Stimulated activated naive CD8-positive, alpha-beta T cell treated with anti-CD3 and anti-CD28 coated beads, Interleukin-15, Interleukin-2, amounts not matched to agents 100 U/mL and 50 U/mL, for 24 hours (primary cell): ENCODE data around the gene KLF9.
"Not testable (repeated sequence)": the region's sequence is repeated elsewhere in the genome, so short reads cannot be mapped to it uniquely, and the experiment has no call there.

ENCODE experiments used
- ATAC-seq: fragments of 150-1000 bp; cut with Tn5 transposase; one replicate; pipeline ENCODE4 v1.10.0; 2021
- DNase-seq: peaks from one replicate; pipeline ENCODE4 v3.0.0; 2021

Gene KLF9

DNA sequence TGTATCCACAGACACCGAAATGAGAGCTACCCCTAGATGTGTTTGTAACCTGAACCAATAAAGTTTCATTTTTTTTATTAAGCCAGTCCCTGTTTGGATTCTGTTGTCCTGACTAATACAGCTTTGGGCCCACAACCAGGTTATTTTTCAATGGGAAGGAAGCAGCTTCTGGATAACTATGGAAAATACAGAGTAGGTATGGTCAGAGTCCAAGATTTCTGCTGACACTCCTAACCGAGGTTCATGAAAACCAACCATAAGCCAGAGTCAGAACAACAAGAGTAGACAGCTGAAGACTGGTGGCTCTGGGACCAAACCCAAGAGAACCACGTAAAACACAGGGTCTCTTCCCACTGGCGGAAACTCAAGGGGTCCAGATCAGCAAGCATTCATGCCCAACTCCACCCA, 10.8 kb downstream of the KLF9 start:
- ATAC-seq (no peak), DNase-seq (no peak)

DNA sequence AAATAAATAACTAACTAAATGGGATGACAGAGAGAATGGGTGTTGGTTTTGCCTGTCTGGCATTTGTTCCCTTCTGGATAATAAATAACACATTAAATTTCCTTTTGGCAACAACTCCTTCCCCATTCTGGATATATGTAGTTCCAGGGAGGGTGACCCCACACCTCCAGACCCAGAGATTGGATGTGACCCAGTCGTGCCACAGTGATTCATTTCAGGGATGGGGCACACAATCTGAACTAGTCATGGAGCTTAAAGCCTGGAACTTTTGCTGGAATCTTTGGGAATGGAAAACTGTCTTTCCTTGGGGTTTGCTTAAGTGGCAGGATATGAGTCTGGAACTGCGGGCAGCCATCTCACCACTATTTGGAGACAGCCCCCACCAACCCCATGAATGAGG, 11.3 kb downstream of the KLF9 start:
- DNase-seq: no peak
- no peak for ATAC-seq

DNA sequence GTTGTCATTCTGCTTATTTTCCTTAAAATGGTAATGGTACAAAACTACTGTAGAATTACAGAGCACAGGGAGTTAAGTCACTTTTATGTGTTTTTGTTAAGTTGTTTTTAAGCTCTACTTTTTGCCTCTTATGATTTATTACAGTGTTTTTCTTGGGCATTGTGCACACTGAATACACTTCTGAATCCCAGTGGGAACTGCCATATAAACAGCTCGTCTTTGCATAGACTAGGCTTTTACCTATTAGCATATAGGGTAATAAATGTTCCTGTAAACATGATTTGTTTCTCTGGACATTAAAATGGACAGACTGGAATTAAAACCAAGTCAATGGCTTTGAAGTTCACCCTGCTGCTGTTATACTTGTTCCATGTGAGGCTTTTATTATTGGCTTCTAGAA, 12.2 kb downstream of the KLF9 start:
- no peak for DNase-seq

DNA sequence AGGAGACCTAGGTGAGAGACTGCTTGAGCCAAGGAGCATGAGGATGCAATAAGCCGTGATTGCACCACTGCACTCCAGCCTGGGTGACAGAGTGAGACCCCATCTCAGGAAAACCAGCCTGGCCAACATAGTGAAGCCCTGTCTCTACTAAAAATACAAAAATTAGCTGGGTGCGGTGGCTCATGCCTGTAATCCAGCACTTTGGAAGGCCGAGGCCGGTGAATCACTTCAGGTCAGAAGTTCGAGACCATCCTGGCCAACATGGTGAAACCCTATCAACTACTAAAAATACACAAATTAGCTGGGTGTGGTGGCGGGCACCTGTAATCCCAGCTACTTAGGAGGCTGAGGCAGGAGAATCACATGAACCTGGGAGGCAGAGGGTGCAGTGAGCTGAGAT, 13.2 kb downstream of the KLF9 start:
- not testable (repeated sequence) for ATAC-seq

More for the DNA sequence above, 12.2 kb downstream of the KLF9 start:
- ATAC-seq: no peak

DNA sequence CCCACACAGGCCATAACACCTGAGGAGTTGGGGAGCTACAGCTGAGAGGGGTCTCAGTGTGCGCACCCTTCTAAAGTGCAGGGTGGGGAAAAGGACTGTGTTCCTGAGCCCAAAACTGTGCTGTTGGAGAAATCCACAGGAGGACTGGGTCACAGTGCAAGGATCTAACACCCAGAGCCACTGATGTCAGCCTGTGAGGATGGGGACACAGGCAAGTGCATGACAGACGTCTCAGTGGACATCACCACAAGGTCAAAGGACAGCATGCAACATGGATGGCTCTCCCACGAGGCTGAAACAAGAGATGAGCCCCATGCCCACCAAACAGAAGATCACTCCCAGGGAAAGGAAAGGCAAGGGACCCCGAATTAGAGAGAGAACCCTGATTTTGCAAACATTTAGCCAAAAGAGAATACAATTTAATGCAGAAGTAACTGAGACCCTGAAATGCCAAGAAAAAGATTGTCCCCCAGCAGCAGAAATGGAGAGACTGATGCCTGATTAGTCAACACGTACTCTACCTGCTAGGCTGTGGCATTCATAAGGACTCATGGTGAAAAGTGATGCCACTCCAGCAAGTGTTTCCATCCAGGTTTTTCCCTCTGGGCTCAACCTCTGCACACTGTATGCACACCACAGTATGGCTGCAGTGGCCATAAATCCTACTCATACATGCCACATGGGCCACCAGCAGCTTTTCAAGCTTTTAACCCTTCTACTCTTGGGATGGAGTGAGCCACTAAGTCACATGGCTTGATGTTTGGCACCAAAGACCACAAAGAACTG, 14.2 kb downstream of the KLF9 start:
- DNase-seq (no peak), ATAC-seq (peak; percentile 62)

More for the DNA sequence above, 13.2 kb downstream of the KLF9 start:
- not testable (repeated sequence) for DNase-seq

DNA sequence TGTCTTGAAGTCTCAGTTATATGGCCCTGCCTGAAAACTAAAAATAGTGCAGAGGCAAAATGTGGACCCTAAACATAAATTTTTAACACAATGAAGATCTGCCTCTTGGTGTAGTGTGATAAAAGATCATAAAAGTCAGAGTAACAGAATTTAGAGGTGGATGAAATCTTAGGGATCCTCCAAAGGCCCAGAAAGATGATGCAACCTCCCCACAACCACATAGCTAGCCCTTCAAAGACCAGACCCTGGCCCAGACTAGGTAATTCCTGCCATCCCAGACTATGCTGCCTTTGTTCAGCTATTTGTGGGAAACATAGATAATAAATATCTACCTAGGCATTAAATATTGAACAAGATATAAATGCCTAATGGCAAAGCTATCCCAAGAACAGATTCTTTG, 15.3 kb downstream of the KLF9 start:
- ATAC-seq (no peak), DNase-seq (no peak)

DNA sequence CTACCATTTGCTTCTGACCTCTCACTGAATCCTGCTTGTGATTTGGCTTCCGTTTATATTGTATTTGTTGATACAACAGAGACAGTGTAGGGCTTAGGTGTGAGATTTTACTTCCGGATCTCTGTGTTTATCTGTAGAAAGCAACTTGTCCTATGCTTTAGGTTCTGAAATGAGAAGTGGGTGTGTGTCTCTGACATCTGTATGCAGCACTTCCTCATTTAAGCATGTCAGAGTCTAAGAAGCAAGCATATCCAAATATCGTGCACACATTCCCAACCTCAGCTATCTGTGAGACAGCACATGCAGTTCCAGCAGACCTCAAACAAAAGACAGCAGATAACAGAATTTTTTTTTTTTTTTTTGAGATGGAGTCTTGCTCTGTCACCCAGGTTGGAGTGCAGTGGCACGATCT, 16.3 kb downstream of the KLF9 start:
- ATAC-seq (peak; percentile 55), DNase-seq (no peak)

DNA sequence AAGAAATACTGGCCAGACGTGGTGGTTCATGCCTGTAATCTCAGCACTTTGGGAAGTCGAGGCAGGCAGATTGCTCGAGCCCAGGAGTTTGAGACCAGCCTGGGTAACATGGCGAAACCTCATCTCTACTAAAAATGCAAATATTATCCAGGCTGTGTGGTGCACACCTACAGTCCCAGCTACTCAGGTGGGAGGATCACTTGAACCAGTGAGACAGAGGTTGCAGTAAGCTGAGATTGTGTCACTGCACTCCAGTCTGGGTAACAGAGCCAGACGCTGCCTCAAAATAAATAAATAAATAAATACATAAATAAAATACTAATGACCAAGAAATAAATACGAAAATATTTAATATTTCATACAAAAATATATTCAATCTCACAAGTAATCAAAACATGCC, 18.8 kb downstream of the KLF9 start:
- no peak for DNase-seq
- no peak for ATAC-seq

DNA sequence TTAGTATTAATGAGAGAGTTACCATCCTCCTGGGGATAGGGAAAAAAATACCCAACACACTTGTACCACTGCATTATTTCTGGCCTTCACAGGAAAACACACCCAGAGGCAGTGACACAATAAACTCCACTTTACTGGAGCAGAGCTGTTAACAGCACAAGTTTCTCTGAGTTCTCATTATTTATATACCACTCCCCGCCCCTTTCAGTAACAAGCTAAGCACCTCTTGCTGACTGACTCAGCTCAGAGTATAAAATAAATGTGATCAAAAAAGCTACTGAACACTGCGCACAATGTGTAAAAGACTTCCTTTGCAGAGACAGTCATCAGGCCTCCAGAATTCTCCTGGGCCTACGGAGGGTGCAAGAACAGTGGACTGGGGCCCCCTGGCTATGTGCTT, 21.6 kb downstream of the KLF9 start:
- DNase-seq (no peak), ATAC-seq (no peak)

DNA sequence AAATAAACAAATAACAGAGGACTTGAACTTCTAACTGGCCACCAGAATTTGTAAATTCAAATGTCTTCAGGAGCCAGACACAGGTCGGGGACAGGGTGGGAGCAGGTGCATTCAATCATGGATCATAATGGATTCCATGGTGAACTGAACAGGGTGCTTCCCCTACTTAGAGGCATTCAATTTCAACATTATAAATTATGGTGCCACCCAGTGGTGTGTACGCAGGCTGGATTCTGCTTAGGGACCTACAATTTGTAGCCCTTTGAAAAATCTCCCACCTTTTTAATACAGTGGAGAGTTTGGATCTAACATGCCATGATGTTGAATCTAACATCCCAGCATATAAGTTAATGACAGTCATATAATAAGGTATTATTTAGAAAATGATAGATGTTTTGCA, 22.3 kb downstream of the KLF9 start:
- ATAC-seq (peak; percentile 51), DNase-seq (no peak)

DNA sequence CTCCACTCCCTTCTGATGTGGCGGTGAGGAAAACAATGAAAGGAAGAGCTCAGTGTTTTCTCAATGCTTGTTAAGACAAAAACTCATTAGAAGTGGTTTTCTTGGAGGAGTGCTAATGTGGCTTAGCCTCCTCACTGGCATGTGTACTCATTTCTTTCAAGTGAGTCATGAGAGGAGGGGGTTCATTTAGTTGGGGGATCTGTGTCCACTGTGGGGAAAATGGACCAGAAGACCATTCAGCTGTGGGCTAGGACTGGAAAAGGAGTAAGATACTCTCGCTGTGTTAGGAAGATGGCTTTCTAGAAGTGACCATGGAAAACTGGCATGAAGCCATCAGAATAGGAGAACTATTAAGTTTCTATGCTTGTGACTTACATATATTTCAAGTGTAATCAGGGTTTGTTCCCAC, 23.5 kb downstream of the KLF9 start:
- DNase-seq (no peak), ATAC-seq (peak; percentile 24)

DNA sequence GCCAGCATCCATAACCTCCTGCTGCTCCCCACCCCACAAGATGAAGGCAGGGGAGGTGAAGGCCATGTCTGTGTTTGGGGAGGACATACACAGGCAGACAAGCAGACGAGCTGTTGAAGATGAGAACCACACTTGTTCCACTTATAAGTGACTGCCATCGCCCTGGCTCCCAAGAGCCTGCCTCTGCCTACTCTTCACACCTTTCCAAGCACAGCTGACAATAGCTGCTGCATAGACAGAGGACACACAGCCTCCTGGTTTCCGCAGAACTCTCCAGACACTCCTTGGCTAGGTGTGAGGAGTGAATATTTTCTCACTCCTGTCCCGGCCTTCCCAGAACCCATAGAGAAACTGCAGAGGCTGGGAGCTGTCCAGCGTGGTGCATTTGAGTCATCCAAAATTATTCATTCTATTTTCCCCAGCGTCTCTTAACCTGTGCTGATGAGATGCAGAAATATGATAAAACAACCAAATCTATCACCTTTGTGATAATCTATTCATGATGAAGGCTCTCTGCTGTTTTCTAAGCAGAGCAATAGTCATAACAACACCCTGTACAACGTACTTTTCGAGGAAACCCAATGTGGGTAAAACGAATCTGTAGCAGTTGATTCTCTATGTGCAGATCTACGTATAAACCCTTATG, 24.7 kb downstream of the KLF9 start:
- DNase-seq (no peak), ATAC-seq (peak; percentile 34)

DNA sequence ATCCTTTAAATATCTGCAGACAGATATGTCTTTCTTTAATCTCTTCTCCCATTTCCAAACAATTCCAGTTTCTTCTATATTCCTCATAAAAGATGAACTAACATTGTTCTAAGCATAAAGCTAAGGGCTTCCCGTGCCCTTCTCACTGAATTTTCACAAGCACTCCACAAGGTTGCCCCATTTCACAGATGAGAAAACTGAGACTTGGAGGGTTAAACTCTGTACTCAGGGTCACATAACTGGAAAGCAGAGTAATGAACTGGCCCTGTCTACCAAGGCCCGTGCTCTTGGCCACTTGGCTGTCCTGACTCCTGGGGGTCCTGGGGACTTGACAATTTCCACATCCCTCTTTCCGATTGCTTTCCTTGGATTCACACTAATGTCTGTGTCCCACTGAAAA, 25.3 kb downstream of the KLF9 start:
- ATAC-seq (no peak), DNase-seq (no peak)

DNA sequence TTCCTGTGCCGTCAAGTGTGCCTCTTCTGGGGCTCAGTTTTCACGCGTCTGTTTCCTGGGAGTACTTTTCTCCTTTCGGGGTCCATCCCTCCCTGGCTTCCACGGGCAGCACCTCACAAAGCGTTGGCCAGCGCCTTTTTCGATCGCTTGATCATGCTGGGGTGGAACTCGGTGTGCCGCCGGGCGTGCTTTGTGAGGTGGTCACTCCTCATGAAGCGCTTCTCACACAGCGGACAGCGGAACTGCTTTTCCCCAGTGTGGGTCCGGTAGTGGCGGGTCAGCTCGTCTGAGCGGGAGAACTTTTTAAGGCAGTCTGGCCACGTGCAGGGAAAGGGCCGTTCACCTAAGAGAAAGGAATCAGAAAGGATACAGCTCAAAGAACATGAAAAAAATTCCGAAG, 26.8 kb downstream of the KLF9 start:
- DNase-seq (no peak), ATAC-seq (no peak)

DNA sequence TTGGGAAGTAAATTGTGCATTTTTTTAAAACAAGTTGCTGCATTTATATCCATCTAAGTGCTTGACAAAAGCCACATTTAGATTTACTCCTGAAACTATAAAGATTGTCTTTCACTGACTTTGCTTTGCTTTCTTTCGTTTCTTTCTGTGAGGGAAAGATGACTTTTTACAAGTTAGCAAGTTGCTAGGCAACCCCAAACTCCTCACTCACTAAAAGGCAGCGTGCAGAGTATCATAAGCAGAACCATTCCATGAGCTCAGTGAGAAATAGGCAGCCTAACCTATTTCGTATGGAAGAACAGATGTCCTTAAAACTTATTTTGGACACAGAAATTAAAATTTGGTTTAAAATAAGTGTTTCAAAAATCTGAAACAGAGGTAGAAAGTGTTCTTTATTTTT, 29.0 kb downstream of the KLF9 start:
- no peak for ATAC-seq
- no peak for DNase-seq

DNA sequence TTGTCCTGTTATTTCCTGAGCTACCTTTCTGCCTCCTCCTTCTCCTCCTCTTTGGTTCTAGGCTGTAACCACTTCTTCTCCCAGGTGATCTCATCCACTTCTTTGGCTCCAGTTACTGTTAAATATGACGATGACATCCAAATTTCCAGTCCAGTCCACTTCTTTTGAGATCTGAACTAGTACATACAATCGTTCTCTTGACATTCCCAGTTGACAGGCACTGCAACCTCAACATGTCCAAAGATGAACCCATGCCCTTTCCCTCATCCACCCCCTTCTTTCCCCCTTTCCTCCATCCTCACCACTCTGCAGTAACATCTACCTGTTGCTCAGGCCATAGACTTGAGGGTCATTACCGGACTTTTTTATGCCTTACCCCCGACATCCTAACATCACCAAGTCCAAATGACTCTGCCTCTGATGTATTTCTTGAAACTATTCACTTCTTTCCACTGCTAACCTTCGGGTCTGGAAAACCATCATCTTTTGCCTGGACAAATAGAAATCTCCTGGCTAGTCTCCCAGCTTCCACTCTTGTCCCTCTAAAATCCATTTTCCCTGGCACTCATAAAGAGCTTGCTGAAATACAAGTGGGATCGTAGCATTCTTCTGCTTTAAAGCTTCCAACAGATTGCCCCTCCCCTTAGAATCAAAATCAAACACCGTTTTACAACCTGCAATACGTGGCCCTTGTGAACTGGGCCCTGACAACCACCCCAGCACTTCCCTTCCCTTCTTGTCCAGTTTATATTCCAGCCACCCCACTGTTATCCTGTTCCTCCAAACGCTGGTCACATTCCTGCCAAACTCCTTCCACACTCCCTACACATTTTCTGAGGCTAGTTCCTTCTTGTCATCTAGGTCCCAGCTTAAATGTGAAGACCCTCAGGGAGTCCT, 31.5 kb downstream of the KLF9 start:
- ATAC-seq (no peak), DNase-seq (no peak)

DNA sequence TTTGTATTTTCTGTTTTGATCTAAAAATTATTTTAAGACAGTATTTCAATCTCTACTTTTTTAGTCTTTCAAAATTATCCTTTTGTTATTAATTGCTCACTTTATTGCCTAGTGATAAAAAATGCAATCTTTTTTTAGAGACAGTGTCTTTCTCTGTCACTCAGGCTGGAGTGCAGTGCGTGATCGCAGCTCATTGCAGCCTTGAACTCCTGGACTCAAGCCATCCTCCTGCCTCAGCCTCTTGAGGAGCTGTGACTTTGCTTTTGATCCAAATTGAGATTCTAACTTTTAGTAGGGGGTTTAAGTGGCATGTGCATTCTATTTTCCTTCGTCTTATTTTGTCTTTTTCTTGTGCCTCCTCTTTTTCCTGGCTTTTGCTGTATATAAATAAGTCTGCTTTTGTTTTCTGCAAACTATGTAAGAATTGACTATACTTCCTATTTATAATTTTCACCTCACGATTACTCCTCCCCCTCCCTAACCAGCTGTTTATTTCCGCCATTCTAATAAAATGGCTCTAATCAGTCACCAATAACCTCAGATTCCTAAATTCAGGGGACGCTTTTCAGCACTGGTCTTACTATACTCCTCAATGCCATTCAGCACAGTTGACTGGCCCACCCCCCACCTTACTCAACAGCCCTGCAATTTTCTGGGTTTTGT, 32.3 kb downstream of the KLF9 start:
- no peak for ATAC-seq
- no peak for DNase-seq

DNA sequence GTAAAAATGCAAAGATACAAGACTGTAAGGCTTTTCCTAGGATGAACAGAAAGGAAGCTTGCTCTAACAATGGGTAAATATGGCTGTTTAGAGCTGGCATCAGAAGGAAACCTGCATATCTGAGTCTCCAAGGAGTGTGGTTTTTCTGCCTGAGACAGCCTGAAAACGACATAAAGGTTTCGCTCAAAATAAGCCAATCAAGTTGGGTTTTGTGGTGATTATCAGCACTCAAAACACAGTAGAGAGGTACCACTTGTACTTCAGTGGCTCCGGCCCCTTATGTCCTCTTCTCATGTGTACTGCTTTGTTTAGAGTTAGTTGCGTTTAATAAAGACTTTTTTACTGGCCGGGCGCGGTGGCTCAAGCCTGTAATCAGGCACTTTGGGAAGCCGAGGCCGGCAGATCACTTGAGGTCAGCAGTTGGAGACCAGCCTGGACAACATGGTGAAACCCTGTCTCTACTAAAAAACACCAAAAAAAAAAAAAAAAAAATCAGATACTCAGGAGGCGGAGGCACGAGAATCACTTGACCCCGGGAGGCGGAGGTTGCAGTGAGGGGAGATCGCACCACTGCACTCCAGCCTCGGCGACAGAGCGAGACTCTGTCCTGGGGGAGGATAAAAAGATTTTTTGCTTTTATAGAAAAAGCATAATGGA, 39.4 kb downstream of the KLF9 start:
- no peak for DNase-seq
- no peak for ATAC-seq

DNA sequence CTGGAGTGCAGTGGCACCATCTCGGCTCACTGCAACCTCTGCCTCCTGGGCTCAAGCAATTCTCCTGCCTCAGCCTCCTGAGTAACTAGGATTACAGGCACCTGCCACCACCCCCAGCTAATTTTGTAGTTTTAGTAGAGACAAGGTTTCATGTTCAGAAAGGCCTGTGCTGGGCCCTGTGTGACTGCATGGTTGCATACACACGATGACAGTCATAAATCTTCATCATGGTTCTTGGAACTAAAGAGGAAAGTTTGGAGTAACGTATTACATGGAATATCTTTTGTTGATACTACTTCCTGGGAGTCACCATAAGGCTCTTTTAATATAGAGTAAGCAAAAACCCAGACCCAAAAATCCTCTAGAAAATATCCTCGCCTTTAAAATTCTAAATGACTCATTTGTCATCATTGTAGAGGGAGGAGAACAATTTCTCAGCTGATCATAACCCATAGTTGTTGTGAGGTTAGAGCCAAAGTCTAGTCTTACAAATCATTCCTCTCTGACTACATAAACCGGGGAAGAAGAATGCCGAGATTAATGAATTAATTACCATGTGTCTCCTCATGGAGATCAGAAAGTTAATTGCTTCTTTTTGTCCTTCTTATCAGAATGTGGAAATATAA, 47.0 kb downstream of the KLF9 start:
- DNase-seq: no peak
- no peak for ATAC-seq

DNA sequence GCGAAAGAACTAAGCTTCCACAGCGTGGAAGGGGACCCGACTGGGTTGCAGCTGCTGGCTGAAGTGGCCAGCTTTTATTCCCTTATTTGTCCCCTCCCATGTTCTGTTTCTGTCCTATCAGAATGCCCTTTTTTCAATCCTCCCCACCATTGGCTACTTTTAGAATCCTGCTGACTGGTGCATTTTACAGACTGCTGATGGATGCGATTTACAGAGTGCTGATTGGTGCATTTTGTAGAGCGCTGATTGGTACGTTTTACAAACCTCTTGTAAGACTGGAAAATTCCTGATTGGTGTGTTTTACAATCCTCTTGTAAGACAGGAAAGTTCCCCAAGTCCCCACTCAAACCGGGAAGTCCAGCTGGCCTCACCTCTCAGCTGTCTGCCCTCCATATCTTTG, 50.7 kb downstream of the KLF9 start:
- DNase-seq (no peak), ATAC-seq (no peak)

DNA sequence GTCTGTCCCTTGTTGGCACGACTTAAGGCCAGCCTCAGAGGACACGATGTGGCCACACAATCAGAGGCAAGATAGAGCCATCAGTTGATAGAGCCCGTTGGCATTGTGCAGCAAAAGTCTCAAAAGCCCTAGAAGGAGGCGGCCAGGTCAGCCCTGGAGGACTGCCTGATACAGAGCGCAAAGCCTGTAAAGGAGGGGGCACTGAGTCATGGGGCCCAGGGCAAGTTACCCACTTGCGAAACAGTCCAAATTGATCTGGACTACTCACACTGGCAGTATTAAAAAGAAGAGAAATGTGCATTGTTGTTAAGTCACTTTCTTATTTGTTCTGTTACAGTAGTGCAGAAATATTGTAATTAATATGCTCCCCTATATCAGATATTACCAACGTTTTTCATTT, 51.5 kb downstream of the KLF9 start:
- ATAC-seq (no peak), DNase-seq (no peak)
